HG02759 (cell line): ENCODE measurements around the gene RARA.

Experiments
- ATAC-seq: cut with Tn5 transposase; IDR thresholded peaks from one replicate; pipeline ENCODE4 v1.9.1; 2021; ENCODE audit warnings: mild to moderate bottlenecking, moderate library complexity; ENCODE audit not compliant: unreplicated experiment

The RARA gene

DNA sequence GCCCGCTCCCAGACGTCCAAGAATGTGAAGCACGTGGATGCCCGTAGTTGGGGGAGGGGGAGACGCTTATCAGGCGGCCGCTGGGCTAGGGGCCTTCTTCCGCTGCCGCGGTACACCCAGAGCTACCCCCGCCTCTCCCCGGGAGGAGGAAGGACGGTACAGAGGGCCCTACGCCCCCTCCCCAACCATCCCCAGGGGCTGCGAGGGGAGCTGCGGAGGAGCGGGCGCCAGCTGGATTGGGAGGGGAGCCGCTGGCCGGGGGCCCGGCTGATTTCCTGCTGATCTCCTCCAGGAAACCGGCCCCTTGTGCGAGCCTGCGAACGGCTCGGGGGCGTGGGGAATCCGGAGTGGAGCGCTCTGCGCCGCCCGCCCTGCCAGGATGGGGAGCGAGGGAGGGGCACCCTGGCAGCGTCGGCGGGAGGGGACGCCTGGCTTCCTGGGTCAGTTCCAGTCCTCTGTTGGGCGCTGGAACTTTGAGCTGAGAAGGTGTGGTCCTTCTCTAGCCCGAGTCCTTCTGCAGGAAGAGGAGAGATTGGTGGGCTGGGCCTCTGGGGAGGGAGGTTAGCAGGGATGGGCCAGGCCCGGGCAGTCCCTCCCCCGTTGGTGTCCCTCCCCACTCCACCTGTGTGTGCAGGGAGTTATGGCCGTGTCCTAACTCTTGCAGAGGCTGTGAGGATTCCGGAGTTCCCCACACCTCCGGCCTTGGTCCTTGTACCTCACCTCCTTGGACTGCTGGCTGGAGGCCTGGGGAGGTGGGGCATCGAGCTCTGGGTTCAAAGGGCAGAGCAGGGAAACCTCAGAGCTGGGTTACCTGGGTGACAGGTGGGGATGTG lies 36.4 kb downstream of the RARA start:
- ATAC-seq: no peak

DNA sequence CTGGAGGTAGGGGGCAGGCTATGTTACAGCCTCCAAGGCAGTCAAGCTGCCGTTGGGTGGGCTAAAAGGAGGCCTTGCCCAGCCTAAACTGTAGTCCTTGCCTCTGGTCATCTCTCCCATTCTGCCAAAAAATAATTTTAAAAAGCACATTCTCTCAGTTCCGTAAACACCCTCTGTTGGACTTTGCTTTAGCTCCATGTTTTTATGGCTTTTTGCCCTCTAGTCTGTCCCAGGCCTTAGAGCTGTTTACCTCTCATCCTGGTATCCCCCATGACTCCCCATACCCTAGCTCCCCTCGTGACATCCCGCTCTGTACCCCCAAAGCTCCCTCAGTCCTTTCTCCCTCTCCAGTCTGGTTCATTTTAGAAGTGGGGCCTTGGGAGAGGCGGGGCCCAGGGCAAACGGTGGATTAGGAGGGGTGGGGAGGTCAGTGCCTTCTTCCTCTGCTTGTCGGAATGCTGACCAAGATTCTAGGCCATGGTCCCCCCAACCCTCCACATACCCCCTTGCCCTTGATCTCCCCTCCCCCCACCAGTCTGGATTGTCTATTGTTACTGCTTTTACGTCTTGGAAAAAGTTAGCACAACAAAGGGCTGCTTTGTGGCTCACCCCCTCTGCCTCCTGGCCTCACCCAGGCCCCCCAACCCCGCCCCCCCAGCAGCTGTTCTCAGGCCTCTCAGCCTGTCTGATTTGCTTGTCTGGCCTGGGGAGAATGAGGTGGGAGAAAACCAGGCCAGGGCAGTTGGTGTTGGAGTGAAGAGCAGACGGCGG lies 37.2 kb downstream of the RARA start:
- ATAC-seq: no peak

DNA sequence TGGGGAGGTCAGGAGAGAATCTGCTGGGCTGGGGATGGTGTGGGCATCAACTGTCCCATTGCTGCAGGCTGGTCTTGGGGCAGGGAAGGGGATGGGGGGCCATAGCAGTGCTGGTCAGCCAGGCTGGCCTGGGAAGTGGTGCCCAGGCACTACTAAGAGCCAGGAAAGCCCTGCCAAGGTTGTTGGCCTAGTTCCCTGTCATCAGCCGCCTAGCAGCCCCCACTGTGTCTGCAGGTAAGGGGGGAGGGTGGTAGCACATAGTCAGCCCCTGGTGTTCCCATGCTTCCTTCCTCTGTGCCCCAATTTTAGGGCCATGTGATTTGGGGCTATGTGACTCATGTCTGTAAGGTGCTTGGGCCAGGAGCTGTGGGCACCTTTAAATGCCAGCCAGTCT lies 37.8 kb downstream of the RARA start:
- ATAC-seq: no peak

DNA sequence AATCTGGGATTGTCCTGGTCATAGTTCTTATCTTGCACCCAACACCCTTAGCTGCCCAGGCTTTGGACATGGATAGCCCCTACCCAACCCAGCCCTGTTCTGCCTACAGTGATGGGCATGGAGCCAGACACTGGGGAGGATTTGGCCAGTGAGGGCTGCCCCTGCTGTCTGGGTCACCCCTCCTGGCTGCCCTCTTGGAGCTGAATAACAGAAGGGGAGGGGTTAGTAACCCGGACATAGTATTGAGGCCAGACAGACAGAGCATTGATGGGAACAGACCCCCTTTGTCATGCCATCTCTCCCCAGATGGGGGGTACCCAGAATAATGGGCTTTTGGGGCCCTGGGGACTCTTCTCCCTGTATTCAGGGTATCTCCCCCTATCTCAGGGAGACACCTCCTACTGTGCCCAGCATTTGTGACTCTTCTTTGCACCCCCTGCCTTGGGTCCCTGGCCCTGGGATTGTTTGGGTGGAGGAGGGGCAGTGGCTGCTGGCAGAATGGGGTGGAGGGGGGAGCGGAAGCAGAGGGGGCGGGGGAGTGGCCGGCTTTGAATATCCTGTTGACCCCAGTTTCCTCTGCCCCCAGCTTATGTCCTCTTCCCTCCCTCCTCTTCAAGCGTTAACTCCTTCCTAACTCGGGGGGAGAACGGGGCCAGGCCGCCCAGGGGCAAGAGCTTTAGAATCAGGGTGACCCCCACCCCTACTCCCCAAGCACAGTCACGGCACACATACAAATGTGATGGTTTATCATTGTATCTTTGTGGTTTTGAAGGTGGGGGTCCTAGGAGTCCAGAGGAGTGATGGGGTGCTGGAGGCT lies 38.5 kb downstream of the RARA start:
- ATAC-seq: no peak

DNA sequence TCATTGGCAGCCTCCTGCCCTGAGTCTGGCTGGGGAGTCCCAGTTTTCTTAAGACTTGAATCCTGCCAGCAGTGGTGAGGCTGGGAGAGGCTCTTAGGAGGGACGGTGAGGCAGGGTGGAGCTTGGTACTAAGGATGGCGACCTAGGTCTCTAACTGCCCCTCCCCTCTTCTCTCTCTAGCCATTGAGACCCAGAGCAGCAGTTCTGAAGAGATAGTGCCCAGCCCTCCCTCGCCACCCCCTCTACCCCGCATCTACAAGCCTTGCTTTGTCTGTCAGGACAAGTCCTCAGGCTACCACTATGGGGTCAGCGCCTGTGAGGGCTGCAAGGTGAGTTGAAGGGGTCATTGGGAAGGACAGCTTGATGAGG lies 39.1 kb downstream of the RARA start:
- ATAC-seq: no peak

DNA sequence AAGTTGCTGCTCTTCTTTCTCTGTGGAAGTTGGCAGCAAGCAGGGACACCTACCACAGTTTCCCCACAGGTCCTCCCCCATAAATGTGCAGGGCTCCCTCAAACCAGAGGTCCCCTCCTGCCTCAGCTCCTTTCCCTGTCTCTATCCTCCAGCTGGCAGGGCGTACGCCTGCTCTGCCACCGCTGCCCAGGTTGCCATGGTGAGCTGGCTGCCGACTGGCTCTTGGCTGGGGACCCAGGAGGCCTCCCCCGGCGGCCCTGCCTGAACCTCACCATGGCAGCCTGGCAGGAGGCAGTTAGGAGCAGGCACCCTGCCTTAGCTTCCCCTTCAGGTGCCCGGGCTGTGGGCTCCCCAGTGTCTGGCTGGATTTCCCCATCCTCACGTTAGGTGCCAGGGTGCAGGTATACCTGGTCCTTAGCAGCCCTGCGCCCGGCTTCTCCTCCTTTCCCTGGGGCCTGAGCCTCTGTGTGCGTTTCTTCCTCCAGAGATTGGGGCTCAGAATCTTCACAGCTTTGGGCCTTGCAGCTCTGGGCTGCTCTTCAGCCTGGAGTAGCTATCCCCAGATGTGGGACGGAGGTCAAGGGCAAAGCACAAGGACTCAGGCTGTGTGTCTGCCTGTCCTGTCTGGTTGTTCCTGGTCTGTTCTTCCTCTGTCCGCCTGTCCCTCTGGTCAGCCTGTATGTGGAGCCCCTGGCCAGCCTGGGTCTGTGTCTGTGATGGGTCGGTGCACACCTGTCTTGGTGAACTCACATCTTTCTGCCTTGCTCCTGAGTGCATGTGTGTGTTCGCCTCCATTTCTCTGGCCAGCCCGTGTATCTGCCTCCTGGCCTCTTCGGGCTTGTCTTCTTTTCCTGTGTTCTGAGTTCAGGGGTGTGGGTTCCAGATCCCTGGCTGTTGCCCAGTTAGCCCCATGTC lies 39.8 kb downstream of the RARA start:
- no peak for ATAC-seq

DNA sequence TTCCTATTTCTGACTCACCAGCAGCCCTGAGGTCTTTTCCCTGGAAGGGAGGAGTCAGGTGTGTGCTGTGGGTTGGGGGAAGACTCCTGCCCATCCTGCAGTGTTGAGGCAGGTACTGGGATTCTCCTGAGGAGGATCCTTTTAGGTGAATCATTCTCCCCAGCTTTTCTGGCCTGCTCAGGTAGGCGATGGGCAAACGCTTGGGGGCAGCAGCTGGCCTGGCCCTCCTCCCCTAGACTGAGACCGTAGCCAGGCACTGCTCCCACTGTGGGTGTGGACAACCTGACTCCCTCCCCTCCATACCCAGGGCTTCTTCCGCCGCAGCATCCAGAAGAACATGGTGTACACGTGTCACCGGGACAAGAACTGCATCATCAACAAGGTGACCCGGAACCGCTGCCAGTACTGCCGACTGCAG lies 40.5 kb downstream of the RARA start:
- no peak for ATAC-seq

DNA sequence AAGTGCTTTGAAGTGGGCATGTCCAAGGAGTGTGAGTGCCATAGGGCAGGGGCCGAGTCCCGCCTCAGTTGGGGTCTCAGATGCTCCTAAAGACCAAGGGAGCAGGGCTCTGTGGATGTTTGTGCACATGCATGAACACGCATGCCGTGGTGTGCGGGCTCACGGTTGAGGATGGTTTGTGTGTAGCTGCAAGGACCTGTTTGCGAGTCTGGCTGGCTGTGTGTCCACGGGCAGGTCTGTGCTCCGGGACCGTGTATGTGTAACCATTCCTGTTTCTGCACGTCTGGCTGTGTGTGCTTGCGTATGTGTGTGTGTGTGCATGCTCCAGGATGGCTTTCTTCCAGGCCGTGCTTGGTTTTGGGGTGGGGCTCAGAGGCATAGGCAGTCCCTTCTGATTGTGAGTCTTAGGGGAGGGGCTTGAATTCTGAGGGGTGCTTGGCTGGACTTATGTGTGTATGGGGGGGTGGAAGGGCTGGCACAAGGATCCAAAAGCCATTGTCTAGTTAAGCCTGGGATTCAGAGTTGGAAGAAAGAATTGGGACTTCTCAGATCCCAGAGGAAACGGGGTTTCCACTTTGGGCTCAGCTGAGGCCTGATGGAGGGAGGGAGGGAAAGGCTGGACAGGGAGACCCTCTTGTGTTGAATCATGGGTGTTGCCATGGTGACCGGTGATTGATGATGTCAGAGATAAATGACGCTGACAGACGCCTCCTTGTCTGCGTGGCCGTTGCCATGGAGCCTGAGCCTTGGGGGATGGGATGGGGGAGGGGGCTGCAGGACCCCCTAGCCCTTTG lies 41.1 kb downstream of the RARA start:
- ATAC-seq: no peak

DNA sequence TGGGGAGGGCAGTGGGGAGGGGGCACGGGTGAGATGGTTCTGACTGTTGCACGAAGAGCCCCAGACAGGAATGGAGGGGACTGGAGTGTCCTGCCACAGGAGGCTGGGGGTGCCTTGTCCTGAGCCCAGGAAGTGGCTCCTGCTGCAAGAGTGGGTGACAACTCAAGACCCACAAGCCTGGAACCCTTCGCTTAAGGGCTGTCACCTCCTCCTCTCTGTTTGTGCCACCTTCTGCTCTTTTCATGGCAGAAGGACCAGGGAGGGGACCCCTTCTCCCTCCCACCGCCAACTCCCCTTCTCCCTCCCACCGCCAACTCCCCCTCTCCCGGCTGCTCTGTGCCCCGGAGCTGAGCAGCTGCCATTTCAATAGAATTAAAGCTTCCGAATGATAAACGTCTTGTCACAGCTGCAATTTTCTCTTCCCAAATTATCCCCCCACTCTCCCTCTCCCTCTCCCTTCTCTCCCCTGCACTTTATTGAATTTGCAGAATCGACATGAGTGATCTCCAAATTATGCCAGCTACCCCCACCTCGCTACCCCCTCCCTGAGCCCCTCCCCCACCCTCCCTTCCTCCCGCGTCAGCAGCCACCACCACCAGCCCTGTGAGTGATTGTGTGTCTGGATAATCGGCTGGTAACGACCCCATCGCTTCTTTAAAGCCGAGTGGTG lies 41.8 kb downstream of the RARA start:
- no peak for ATAC-seq

DNA sequence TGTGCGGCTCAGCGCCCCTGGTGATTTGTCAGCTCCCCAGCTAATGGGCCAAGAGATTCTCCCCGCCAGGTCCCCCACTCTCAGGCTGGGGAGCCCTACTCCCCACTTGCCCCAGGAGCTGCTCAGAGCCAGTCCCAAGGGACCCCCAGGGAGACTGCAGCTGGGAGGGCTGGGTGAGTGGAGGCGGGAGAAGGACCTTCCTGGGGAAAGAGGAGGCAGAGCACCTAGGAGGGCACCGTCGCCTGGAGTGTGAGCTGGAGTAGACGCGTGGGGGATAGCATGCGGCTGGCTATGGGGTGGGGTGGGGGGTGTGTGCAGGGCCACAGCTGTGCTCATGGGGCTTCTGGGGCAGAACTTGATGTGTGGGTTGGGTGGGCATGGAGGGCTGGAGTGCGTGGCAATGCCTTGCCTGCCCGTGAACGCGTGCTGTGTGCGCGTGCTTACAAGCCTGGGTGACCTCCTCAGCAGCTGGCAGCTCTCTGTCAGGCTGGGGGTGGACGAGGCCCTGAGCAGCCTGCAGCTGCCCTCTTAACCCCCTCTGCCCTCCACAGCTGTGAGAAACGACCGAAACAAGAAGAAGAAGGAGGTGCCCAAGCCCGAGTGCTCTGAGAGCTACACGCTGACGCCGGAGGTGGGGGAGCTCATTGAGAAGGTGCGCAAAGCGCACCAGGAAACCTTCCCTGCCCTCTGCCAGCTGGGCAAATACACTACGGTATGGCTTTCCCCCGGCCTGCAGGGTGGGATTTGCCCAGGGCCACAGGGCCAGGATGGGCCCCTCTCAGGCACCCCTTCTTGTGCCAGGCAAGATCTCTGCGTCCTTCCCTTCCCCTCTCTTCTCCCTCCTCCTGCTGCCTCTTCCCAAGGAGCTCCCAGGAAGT lies 42.6 kb downstream of the RARA start:
- no peak for ATAC-seq

DNA sequence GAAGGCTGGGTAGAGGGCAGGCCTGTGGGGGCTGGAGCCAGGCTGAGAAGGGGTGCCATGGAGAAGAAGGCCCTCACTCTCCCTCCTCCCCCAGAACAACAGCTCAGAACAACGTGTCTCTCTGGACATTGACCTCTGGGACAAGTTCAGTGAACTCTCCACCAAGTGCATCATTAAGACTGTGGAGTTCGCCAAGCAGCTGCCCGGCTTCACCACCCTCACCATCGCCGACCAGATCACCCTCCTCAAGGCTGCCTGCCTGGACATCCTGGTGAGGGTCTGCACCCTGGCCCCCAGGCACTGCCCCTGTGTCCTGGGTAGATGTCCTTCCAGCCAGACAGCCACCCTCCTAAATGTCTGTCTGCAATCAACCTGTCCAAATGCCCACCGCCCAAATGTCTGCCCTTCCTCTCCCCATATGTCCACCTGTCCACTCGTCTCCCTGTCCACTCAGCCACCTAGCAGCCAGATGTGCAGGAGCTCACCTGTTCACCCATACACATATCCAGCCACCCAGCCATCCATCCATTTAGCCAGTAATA lies 43.3 kb downstream of the RARA start:
- no peak for ATAC-seq

DNA sequence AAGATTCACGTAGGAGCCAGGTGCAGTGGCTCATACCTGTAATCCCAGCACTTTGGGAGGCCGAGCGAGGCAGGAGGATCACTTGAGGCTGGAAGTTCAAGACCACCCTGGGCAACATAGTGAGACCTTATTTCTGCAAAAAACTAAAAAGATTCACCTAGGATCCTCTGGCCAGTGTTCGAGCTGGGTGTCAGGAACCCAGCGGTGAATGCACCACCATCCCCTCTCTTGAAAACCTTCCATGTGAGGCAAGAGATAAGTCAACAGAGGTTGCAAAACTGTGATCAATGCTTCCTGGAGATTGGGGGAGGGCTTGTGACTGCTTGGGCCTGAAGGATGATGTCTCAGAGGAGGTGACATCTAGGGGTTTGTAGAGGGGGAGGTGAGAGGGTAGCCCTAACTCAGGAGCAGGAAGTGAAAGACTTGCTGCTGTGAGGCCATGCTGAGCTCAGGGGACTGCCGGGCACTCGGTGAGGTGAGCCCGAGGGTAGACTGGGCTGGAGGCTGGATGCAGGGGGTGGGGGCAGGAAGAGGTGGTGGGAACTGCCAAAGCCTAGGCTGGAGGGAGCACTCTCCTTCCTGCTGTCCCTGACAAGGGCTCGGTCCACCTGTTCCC lies 43.9 kb downstream of the RARA start:
- ATAC-seq: no peak

DNA sequence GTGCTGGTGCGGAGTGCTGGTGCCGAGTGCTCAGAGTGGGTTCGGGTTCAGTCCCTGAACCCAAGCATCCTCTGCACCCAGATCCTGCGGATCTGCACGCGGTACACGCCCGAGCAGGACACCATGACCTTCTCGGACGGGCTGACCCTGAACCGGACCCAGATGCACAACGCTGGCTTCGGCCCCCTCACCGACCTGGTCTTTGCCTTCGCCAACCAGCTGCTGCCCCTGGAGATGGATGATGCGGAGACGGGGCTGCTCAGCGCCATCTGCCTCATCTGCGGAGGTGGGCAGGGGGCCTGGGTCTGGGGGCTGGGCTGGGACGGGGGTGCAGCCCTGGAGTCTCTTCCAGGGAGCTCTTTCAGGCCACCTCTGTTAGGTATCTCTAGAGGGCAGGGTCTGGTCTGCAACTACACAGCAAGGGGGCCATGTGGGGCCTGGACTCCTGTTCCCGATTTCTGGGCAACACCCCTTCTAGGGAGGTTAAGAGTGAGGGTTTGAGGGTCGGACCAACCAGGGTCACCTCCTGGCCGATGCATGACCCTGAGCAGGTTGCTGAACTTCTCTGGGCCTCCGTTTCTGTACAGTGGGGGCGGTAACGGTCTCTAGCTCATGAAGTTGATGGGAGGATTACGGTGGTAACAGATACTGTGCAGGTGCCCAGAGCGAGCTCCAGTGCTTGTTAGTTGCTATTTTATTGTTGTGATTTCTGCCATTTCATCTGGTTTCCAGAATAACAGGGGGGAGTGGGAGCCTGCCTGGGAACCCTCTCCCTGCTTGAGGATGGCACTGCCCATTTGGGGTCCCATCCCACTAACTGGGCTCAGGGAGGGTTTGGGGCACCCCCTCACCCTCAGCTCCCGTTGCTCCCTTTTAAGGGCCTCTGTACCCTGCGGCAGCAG lies 45.5 kb downstream of the RARA start:
- no peak for ATAC-seq

DNA sequence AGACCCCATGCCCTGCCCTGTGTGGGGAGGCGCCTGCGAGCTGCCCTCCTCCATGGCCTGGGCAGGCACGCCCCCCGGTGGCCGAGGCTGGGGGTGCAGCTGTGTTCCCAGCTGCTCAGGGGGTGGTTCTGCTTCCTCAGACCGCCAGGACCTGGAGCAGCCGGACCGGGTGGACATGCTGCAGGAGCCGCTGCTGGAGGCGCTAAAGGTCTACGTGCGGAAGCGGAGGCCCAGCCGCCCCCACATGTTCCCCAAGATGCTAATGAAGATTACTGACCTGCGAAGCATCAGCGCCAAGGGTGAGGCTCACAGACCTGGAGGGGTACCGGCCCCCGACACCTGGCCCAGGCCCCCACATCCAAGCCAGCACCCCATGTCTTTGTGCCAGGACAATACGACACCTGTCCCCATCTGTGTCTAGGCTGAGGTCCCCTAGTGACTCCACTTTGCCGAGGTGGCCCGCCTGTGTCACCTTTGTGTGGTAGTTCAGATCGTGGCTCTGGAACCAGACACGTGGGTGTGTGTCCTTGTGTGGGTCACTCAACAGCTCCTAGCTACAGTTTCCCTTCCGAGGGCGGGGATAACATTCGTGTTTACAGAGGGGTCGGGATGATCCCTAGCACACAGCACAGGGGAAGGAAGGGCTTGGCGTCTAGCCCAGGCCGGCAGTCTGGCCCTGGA lies 46.3 kb downstream of the RARA start:
- ATAC-seq: no peak

DNA sequence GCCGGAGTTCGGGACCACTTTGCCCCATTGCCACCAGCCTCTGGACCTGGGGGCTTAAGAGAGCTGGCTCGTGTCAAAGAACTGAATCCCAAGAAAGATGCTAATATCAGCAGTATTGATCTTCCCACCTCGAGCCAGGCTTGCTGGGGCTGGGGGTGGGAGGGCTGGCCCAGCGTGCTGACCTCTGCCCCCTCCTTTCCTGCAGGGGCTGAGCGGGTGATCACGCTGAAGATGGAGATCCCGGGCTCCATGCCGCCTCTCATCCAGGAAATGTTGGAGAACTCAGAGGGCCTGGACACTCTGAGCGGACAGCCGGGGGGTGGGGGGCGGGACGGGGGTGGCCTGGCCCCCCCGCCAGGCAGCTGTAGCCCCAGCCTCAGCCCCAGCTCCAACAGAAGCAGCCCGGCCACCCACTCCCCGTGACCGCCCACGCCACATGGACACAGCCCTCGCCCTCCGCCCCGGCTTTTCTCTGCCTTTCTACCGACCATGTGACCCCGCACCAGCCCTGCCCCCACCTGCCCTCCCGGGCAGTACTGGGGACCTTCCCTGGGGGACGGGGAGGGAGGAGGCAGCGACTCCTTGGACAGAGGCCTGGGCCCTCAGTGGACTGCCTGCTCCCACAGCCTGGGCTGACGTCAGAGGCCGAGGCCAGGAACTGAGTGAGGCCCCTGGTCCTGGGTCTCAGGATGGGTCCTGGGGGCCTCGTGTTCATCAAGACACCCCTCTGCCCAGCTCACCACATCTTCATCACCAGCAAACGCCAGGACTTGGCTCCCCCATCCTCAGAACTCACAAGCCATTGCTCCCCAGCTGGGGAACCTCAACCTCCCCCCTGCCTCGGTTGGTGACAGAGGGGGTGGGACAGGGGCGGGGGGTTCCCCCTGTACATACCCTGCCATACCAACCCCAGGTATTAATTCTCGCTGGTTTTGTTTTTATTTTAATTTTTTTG lies 47.1 kb downstream of the RARA start:
- no peak for ATAC-seq
